Activated CD4-positive, CD25-positive, alpha-beta regulatory T cell treated with anti-CD3 and anti-CD28 coated beads, Interleukin-2, amount 50 U/mL, for 24 hours (primary cell): ENCODE data around the gene GADL1.

Source experiments
- ATAC-seq, 2 donors: fragments of 150-1000 bp; cut with Tn5 transposase; one replicate each; pipeline ENCODE4 v1.10.0; 2021; ENCODE audit warnings: mild to moderate bottlenecking in 1 of 2, moderate library complexity in 1 of 2

GADL1 gene

DNA sequence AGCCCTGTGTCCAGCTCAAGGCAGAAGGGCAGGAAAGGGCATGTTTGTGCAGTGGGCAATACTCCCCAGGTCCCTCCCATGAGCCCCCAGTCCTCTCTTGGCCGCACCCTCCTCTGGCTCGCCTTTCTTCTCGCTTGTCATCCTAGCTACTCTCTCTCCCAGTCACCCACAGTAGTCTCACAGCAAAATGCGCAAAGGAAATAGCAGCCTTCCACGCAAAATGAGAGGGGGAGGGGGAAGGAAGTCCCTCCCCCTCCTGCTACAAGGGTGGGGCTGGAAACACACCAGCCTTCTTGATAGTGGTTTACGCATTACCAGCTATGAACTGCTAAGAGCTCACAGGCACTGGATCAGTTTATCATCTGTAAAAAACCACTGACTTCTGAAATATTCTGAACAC is 83.8 kb downstream of the GADL1 start:
- ATAC-seq, result no peak

DNA sequence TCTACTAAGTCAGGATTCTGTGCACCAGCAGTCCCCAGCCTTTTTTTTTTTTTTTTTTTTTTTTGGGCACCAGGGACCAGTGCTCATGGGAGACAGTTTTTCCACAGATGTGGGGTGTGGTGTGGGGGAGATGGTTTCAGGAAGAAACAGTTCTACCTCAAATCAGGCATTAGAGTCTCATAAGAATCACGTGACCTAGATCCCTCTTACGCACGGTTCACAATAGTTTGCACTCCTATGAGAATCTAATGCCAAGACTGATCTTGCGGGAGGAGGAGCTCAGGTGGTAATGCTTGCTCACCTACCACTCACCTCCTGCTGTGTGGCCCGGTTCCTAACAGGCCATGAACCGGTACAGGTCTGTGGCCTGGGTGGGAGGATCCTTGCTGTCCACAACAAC is 88.8 kb downstream of the GADL1 start:
- ATAC-seq, result no peak

DNA sequence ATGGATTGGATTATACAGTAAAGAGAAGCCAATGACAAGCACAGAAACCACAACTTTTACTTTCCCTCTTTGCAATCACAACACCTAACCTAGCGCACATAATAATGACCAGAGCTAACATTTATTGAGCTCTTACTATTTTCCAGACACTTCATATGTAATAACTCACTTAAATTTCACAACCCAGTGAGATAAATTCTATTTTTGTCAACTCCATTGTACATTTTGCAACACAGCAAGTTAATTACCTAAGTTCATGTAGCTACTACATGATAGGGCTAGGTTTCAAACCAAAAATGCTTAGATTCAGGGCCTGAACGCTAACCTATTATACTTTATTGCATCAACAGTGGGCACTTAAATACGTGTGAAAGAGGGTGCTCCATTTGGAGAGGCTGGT is 89.5 kb downstream of the GADL1 start:
- no peak for ATAC-seq

DNA sequence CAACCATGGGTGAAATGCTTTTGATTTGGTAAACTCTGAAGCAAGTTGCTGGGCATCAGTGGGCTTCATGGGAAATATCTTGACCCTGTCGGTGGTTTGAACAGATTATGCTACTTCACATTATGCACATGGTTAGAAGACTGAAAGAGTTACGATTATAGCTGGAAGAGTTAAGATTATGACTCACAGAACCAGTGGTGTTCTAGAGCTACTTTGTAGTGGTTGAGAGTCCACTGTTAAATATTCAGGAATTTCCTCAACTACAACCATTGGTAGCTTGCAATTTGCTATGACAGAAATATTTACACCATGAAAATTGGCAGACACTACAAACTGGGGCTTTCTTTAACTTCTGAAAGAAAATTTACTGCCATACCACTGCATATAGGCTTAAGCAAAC is 99.3 kb downstream of the GADL1 start:
- no peak for ATAC-seq

DNA sequence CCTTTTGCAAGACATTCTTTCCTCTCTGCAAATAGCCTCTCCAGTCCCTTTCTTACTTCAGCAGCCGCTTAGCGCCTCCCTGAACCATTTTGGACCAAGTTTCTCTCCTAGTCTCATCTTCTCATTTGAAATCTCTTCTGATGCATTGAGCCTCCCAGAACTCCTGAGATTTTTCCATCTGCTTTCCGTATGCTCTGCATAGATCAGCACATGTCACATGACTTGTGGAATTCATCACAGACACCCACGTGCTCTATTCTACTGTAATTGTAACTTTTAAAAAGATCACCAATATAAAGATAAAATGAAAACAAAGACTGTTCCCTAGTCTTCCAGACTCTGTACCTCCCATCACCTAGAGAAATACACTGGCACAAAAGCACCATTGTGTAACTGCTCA is 100.7 kb downstream of the GADL1 start:
- no peak for ATAC-seq

DNA sequence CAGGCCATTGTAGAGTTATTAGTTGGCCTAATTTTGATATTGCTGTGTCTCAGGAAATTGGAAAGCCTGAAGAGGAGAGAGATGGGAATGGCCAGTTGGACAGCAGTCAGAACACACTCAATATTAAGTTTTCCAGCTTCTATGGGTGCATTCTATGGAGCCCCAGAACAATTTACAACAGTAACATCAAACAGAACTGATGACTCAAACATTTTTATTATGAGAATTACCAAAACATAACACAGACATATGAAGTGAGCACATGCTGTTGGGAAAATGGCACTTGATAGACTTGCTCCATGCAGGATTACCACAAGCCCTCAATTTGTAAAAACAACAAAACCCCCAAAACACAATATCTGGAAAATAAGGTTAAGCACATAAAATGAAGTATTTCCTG is 104.3 kb downstream of the GADL1 start:
- no peak for ATAC-seq

DNA sequence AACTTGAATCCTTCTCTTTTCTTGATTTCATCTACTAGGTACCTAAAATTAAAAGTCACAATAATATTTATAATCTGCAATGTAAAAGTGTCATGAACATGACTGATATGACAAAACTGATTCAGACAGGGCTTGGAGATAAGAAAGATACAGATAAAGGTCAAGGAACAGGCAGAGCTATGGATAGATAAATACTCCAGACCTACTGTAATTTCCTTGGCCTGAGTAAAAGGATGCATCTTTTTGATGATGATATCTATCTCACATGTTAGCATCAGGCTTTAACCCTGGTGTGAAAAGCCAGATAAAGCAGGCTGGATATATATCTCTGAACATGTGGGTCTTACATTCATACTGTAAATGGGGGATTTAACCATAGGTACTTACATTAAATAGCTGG is 108.1 kb downstream of the GADL1 start:
- ATAC-seq, result no peak

DNA sequence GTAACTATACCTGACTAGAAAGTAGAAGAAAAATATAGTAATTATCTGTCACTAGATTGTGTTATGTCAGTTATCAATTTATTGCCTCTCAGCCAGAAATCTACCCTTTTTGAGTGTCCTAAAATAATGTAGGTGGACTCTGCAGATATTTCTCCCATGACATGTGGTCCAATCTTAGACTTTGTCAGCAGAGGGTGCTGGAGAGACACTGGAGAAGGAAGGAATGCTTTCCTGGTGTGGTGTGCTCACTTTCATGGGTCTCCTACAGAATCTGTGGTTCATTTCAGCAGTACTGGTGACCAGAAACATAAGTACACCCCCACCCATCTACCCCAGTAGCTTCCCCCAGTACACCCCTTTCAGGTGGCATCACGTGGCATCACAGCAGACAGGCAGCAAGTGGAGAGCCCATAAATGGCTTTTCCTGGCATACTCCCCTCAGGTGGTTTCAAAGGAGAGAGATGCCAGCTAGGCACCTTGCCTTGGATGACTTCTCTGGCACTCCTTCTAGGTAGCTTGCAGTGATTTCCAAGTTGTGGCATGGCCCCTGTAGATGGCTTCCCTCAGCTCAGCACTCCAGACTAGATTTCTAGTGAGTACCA is 114.7 kb downstream of the GADL1 start:
- no peak for ATAC-seq

DNA sequence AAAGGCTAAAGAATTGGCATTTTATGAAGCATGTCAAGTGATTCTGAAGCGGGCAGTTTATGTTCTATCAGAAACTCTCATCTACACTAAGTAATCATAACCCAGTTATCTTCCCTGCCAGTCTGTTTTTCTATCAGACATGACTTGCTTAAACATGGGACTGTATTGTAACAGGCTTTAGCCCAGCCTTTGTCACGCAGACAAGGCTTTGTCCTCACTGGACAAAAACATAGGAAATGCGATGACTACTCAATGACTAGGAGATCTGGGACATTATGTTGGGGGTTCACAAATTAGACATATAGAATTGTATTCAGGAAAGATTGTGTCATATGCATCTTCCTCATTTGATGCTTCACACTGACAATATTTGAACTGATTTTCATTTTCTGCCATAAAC is 115.5 kb downstream of the GADL1 start:
- no peak for ATAC-seq

DNA sequence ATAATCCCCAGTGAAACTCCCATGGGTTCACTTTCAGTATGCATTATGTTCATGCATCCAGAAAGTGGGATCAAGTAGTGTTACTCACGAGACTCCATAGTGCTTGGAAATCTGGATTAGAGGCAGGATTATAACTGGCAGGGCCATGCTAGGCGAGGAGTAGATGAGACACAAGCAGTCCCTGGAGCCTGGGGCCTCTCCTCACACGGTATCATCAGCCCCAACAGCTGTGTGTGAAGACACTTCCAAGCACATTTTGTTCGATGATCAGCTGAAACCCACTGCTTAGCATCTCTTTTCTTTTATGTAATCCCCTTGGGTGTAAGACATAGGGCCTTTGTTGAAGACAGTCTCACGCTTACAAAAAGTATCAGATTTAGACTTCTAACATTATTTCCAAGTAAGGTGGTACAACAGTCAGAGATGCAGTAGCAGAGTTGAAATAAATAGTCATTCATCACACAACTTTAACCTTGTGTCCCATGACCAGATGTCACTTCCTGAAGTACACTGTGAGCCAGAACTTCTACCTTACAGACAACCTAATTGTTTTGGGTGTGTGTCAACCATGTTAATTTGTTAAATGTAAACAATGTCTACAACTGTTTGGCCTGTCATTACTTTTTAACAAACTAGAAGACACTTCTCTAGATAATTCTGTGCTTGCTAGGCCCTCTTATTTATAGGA is 116.9 kb downstream of the GADL1 start:
- no peak for ATAC-seq

DNA sequence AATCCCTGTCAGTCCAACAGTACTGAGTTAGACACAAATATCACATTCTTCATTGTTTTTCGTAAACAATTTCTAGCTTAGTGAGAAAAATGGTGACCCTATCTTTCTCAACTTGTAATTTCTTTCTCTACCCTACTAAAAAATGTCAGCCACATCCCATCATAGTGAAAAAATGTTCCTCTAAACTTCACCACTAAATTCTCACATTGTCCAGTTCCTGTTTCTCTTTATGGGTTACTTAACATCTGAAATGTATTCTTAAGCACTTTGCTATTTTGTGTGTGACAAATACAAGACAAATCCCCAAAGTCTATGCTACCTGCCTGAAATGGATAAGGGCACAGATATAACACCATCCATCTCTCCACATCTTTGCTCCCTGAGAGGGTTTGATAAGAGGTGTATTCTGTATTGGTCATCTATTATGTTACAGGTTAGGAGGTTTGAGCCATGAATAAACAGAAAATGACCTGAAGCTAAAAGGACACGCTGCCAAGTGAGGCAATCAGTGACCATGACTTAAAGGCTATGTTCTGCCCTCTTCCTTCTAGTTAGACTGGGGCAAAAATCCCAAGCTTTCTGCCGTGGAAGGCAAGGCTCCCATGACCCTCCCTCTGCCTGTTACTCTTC is 118.2 kb downstream of the GADL1 start:
- no peak for ATAC-seq

DNA sequence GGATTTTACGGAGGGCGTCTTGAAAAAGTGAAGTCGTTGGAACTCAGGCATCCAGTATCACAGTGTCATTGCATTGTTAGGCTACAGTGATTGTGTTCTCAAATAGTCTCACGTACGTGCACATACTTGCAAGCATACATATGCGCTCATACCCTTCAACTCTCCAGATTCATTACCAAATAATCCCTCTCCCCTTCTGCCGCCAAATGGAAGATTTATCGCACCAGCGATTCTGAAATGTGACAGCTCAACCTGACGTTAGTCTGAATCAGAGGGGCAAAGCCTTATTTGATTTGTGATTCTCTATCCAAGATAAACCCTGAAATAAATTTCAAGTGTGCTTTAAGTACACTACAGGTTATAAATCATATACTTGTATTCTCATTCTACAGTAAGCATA is 119.4 kb downstream of the GADL1 start:
- ATAC-seq, result no peak

DNA sequence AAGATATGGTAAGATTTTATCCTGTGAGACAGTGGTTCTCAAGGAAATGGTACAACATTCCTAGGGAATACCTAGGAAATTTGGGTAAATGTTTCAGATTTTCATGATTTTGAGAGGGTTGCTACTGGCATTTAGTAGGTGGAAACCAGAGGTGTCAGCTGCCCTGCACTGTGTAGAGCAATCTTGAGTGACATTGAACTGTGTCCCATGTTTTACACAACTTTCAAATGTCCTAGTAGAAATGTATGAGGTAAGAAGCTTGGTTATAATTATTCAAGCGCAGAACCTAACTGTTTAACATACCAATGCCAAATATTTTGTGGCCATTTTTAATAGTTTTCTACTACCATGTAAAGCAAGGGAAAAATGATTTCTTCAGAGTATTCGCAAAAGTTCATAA is 120.4 kb downstream of the GADL1 start:
- ATAC-seq, result no peak

DNA sequence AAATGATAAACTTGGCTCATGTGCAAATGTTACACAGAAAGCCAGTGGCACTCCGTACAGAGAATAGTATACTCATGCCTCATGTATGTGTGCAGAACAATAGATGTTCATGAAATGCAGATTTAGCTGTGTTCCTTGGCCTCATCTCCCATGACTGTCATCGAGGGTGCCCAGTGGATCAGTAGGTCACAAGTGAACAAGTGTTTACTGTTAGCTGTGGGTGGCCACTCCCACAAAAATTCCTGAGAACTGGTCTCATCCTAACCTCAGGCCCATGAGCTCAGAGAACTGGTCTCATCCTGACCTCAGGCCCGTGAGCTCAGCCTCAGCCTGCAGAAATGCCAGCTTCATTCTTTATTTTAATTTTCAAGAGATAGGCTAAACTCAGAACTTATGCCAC is 124.1 kb downstream of the GADL1 start:
- ATAC-seq, result no peak

DNA sequence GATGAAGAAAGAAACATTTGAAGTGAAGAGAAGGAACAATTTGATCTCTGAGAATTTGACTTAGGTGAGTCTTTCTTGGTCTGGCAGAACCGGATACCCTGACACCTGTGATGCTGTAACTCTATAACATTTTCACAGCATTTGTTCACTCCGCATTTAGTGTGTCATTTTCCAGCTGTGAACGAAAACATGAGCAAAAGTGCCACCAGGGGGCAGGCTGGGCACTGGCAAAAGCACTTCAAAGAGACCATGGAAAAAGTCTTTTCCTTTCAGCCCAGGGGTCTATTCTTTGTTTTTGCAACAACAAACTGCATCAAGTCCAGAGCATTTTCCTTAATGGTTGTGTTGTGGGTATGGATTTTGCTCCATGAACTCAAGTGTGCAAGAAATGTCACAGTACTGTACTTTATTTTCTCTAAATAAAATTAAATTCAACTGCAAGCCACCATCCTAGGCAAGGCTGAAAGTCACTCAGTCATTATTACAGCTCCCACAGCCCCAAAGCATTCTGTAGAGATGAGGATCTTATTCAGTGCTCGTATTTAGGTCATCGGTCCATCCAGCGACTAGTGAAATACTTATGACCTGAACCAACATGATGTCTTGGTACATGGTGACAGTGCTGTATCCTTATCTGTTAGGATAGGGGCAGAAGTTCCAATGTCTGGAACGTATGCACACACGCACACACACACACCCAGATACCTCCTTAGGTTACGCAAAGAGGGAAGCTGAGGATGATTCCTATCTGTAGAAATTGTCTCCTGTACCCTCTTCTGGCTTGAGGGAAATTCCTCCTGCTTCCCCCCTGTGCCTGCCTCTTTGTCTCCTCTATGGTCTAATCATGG is 125.5 kb downstream of the GADL1 start:
- no peak for ATAC-seq

DNA sequence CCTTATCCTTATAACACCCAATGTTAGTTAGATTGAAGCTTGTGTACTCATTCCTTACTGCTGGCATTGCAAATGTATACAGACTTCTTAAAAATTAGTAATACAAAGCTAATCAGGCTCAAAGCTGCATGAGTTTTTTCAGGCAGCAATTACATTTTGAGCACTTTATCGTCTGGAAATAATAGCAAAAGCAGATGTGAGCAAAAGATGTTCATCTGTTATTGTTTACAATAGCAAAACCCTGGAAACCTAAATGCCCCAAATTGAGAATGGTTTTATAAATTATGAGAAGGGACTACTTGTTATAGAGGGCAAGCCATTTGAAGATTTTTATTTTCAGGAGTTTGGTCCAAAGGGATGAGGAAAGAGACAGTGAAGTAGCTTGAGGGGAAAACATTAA is 126.4 kb downstream of the GADL1 start:
- ATAC-seq, result no peak

DNA sequence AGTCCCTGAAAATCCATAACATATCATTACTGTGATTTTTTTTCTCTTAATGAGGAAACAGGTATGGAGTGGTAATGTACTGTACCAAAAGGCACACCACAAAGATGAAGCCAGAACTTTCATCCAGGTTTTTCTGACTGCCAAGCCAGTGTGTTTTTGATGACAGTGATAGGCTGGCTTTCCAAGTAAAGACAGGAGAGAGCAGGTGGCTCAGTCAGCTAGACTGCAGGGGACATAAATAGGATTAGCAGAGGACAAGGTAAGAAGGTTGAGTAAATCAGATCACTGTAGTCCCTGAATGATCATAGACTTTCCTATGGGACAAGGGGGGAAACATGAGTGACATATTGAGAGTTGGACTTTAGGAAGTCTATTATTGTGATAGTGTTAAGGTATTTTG is 127.9 kb downstream of the GADL1 start:
- ATAC-seq, result no peak

DNA sequence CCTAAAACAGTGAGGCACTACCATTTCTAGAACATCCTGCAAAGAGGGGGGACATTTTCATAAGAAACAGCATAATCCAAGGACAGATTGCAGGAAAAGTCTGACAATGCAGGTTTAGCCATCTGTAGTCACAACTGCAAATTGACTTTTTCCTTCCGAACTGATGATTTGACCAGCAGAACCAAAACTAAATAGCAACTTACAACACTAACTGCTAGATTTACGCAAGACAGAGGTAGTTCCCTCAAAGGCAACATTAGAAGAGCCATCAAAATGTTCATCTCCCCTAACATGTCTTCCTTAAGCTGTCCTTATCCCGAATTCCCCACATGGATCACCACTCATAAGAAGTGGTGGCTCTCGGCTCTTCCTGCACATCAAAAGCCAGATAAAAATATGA is 129.6 kb downstream of the GADL1 start:
- ATAC-seq, result no peak

DNA sequence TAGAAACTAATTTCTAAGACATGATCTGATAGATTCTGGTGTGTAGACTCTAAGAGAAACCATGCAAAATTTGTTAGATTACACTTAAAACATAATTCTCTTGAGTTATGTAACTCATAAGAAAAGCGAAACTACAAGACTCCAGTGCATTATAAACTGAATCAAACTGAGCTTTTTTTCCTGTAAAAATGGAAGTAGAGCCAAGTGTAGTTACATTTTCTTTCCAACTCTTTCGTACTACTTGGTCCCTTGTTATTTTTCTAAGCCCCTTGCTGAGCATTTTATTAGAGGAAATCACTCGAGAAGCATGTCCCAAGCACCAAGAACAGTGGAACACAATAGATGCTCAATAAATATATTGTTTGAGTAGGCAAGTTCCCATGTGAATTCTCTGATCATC is 130.2 kb downstream of the GADL1 start:
- no peak for ATAC-seq

DNA sequence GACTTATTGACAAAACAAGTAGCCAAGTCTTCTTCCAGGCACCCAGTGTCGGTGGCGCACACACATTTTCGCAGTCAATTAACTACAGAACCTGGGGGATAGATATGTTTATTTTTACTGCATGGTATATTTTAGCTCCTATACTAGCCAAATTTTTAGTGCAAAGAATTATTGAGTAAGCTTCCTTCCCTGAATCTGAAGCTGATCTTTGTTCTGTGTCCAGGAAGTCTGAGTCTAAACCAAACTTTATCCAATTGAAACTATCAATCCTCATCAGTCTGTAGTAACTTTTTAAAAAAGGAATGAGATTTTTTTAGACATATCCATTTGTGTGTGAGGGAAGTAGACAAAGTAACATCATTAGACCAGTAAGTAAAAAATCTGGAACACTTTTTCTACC is 133.1 kb downstream of the GADL1 start:
- no peak for ATAC-seq

DNA sequence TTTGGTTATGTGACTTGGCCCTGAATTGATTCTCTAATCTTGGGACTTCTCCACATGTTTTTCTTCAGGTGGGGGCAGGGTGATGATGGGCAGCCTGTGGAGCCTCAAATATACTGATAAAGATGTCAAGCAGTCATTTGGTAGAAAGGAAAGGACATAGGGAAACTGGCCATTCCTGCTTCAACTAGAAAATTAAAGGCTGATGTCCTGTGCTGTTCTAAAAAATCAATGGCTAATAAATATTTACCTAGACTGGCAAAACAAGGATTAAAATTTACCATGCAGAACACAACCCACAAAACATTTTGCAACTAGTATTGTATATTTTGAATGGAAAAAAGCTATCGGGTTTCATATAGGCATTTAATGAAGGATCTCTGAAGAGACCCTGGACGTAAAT is 133.7 kb downstream of the GADL1 start:
- ATAC-seq, result no peak

DNA sequence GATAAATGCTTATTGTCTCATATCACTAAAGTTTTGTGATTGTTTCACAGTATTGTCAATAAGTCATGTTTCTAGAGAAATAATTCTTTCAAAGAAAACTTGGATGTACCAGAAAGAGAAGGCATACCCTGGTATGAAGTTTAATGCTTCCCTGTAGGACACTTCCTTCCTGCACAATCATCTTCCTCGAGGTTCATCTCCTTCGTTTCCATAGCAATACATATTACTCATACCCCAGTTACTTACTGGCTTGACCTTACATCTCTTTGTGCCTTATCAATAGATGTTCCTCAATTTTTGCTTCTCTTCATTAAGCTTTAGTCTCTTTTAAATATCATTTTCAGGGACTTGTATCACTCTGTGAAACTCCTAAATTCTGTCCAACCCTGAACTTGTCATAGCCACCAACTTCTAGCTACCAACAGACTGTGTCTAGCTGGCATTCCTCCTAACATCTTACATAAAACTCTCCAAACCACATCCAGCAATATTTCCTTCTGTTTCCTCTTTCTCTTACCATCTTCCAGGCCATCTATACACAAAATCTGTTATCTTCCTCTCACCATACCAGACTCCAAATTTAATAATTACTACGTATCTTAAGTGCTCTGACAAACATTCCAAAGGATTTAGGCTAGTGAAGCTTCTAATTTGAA is 134.3 kb downstream of the GADL1 start:
- no peak for ATAC-seq

DNA sequence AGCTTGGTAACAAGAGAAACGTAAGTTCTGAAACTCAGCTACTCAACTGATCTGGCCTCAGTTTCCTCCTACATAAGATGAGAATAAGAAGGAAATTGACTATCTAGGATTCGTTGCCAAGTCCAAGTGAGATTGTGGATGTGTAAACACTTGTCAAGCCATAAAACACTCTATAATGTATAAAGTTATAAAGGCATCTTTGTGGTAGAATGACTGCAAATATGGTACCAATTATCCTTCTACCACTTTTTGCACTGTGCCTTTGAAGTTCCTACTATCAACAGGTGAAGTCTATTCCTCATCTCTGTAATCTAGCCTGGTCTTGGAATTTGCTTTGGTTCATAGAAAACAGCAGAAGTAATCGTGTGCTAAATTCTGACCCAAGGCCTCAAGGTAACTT is 138.2 kb downstream of the GADL1 start:
- ATAC-seq, result no peak
